Karpas-422 (cell line): ENCODE measurements around the gene STT3A. TPM values are rescaled to one million over a fixed set of nuclear protein-coding genes. Genes with fewer than 3 reads are reported as not detected.

ENCODE experiments used
- DNase-seq: peaks from one replicate; pipeline ENCODE4 v3.0.0-alpha.2; 2015
- H2AFZ ChIP-seq: fragments of 200-600 bp; sonication (generic); 2 replicates; pipeline ENCODE4 v1.6.1; 2014; ENCODE audit warnings: antibody characterized with exemption, low read length, mixed read lengths
- H3K27ac ChIP-seq: fragments of 200-600 bp; sonication (generic); 2 replicates; pipeline ENCODE4 v1.5.1; 2014; ENCODE audit warnings: mild to moderate bottlenecking, low read length, moderate library complexity
- H3K27me3 ChIP-seq: fragments of 200-600 bp; sonication (generic); 2 replicates; pipeline ENCODE4 v1.6.1; 2014; ENCODE audit warnings: low read length, mixed read lengths
- H3K36me3 ChIP-seq: fragments of 200-600 bp; sonication (generic); 2 replicates; pipeline ENCODE4 v1.6.1; 2014; ENCODE audit warnings: low read length, mixed read lengths; ENCODE audit not compliant: insufficient read depth
- H3K4me1 ChIP-seq: fragments of 200-600 bp; sonication (generic); 2 replicates; pipeline ENCODE4 v1.6.1; 2014; ENCODE audit warnings: mild to moderate bottlenecking, low read length, mixed read lengths
- H3K4me2 ChIP-seq: fragments of 200-600 bp; sonication (generic); 2 replicates; pipeline ENCODE4 v1.6.1; 2014; ENCODE audit warnings: low read length, low read depth, mild to moderate bottlenecking; ENCODE audit not compliant: poor library complexity, severe bottlenecking
- H3K4me3 ChIP-seq: fragments of 200-600 bp; sonication (generic); 2 replicates; pipeline ENCODE4 v1.5.1; 2014; ENCODE audit warnings: mild to moderate bottlenecking, antibody characterized with exemption, low read length, mixed read lengths
- H3K79me2 ChIP-seq: fragments of 200-600 bp; sonication (generic); 2 replicates; pipeline ENCODE4 v1.6.1; 2014; ENCODE audit warnings: mild to moderate bottlenecking, low read length, mixed read lengths
- H3K9ac ChIP-seq: fragments of 200-600 bp; sonication (generic); 2 replicates; pipeline ENCODE4 v1.6.0; 2014; ENCODE audit warnings: low read length
- H3K9me2 ChIP-seq: fragments of 200-600 bp; sonication (generic), shearing (Covaris generic); replicated peaks from 2 replicates; pipeline ENCODE4 v1.6.0; 2014; ENCODE audit warnings: mild to moderate bottlenecking, low read length, moderate library complexity; ENCODE audit not compliant: insufficient read depth
- H3K9me3 ChIP-seq: fragments of 300-700, 200-600 bp; sonication (generic); 2 replicates; pipeline ENCODE4 v1.6.1; 2014; ENCODE audit warnings: low read length, mixed read lengths
- H4K20me1 ChIP-seq: fragments of 200-600 bp; sonication (generic); 2 replicates; pipeline ENCODE4 v1.6.1; 2014; ENCODE audit warnings: mild to moderate bottlenecking, antibody characterized with exemption, low read length, low read depth; ENCODE audit not compliant: insufficient read depth
- total RNA-seq: library from RNA; depleted of rRNA; stranded (reverse); fragments of >200 nt; shearing (Covaris generic); gene quantifications from 2 replicates; pipeline ENCODE4 v1.2.3, GENCODE V29; 2014; ENCODE audit warnings: low replicate concordance

STT3A gene
- total RNA-seq, 1 experiment from 2014 or later, result 76.2 TPM

DNA sequence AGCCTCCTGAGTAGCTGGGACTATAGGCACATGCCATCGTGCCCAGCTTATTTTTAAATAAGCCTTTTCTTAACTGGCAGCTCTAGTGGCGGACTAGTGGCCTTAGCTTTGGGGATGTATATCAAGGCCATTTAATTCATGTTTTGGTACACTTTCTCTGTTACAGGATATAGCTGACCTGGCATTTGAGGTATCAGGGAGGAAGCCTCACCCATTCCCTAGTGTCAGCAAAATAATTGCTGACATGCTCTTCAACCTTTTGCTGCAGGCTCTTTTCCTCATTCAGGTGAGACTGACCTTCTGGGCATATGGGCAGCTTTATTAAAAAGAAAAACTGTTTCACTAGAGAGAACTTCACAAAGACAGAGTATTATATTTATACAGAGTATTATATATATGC, 13.9 kb upstream of the STT3A start:
- no peaks in the 10 kb centered on the region for H4K20me1 ChIP-seq
- no peak for DNase-seq

DNA sequence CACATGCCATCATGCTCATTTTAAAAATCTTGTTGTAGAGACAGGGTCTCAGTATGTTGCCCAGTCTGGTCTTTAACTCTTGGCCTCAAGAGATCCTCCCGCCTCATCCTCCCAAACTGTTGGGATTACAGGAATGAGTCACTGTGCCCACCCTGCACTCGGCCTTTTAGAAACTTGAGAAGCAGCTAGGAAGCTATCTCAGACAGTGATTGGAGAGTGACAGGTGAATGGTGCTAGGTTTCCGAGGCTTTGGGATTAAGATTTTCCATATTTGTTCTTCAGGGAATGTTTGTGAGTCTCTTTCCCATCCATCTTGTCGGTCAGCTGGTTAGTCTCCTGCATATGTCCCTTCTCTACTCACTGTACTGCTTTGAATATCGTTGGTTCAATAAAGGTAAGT, 12.8 kb upstream of the STT3A start:
- no peaks in the 10 kb centered on the region for H3K9me3 ChIP-seq
- no peaks in the 10 kb centered on the region for H3K79me2 ChIP-seq
- no peaks in the 10 kb centered on the region for H3K27me3 ChIP-seq
- no peaks in the 10 kb centered on the region for H3K9me2 ChIP-seq
- H3K4me1 ChIP-seq, result no peaks in the 10 kb centered on the region
- H3K36me3 ChIP-seq, result 0 out of 2 replicates have a peak, but pooled peaks cover 3% of the 10 kb centered on the region
- H3K9ac ChIP-seq, result no peak overlapping the region
- H4K20me1 ChIP-seq, result no peaks in the 10 kb centered on the region
- H3K4me3 ChIP-seq, result no peak overlapping the region
- no peak overlapping the region for H2AFZ ChIP-seq
- no peak overlapping the region for H3K4me2 ChIP-seq
- DNase-seq, result no peak
- no peak overlapping the region for H3K27ac ChIP-seq

More for the DNA sequence above, 13.9 kb upstream of the STT3A start:
- Histone ChIP-seq H3K9me3 (no peaks in the 10 kb centered on the region), H3K4me3 (no peak overlapping the region), H3K27ac (no peak overlapping the region), H2AFZ (no peak overlapping the region), H3K9me2 (no peaks in the 10 kb centered on the region), H3K4me1 (no peaks in the 10 kb centered on the region), H3K4me2 (no peak overlapping the region), H3K9ac (no peak overlapping the region), H3K79me2 (no peaks in the 10 kb centered on the region), H3K27me3 (no peaks in the 10 kb centered on the region), H3K36me3 (peaks cover 5% of the 10 kb centered on the region; the same call in 1 of the 2 replicates)

DNA sequence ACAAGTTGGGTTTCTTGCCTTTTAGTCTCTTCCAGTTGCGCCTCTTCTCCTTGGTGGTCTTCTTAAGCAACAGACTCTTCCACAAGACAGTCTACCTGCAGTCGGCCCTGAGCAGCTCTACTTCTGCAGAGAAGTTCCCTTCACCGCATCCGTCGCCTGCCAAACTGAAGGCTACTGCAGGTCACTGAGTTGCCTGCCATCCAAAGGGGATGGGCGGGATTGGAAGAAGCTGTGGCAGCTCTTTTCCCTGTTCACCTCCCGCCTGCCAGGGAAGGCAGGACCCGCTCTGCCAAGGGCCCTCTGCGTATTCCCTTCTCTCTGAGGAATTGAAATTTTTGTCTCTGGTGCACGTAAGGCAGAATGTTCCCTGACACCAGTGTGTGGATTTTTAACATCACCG, 9.2 kb upstream of the STT3A start:
- DNase-seq, result no peak
- H3K36me3 ChIP-seq, result no peaks in the 10 kb centered on the region

GRCh38 chr11:125585487-125585886, 7.2 kb upstream of the STT3A start:
- Histone ChIP-seq H3K9me3 (no peaks in the 10 kb centered on the region), H3K9me2 (no peaks in the 10 kb centered on the region), H3K4me3 (no peak overlapping the region), H3K27ac (no peak overlapping the region), H2AFZ (no peak overlapping the region), H3K4me1 (peaks cover 11% of the 10 kb centered on the region), H3K27me3 (no peaks in the 10 kb centered on the region), H4K20me1 (no peaks in the 10 kb centered on the region), H3K4me2 (no peak overlapping the region), H3K79me2 (no peaks in the 10 kb centered on the region), H3K36me3 (no peaks in the 10 kb centered on the region), H3K9ac (no peak overlapping the region)
- no peak for DNase-seq

More for the DNA sequence above, 9.2 kb upstream of the STT3A start:
- H3K27me3 ChIP-seq, result no peaks in the 10 kb centered on the region
- H3K9ac ChIP-seq, result no peak overlapping the region
- no peak overlapping the region for H2AFZ ChIP-seq
- H3K4me2 ChIP-seq, result no peak overlapping the region
- H3K4me3 ChIP-seq, result no peak overlapping the region
- H3K27ac ChIP-seq, result no peak overlapping the region
- no peaks in the 10 kb centered on the region for H3K9me2 ChIP-seq
- H3K79me2 ChIP-seq, result no peaks in the 10 kb centered on the region
- no peaks in the 10 kb centered on the region for H4K20me1 ChIP-seq
- H3K4me1 ChIP-seq, result peaks cover 6% of the 10 kb centered on the region
- H3K9me3 ChIP-seq, result no peaks in the 10 kb centered on the region

GRCh38 chr11:125586623-125587022, 6.0 kb upstream of the STT3A start:
- Histone ChIP-seq H3K27ac (no peak overlapping the region), H3K9ac (no peak overlapping the region), H3K4me2 (no peak overlapping the region), H4K20me1 (no peaks in the 10 kb centered on the region), H3K4me1 (peaks cover 16% of the 10 kb centered on the region), H3K27me3 (no peaks in the 10 kb centered on the region), H3K4me3 (no peak overlapping the region), H3K36me3 (no peaks in the 10 kb centered on the region), H3K9me2 (no peaks in the 10 kb centered on the region), H3K79me2 (peaks cover 2% of the 10 kb centered on the region; the same call in 1 of the 2 replicates), H2AFZ (no peak overlapping the region), H3K9me3 (no peaks in the 10 kb centered on the region)
- no peak for DNase-seq

GRCh38 chr11:125587480-125587879, 5.2 kb upstream of the STT3A start:
- no peaks in the 10 kb centered on the region for H3K36me3 ChIP-seq
- H3K9me3 ChIP-seq, result no peaks in the 10 kb centered on the region
- H3K79me2 ChIP-seq, result peaks cover 4% of the 10 kb centered on the region; the same call in 1 of the 2 replicates
- no peaks in the 10 kb centered on the region for H3K9me2 ChIP-seq
- H3K4me3 ChIP-seq, result no peak overlapping the region
- H3K4me2 ChIP-seq, result no peak overlapping the region
- no peak for DNase-seq
- no peak overlapping the region for H3K27ac ChIP-seq
- no peaks in the 10 kb centered on the region for H3K27me3 ChIP-seq
- peaks cover 16% of the 10 kb centered on the region for H3K4me1 ChIP-seq
- H2AFZ ChIP-seq, result no peak overlapping the region
- H4K20me1 ChIP-seq, result no peaks in the 10 kb centered on the region
- no peak overlapping the region for H3K9ac ChIP-seq

DNA sequence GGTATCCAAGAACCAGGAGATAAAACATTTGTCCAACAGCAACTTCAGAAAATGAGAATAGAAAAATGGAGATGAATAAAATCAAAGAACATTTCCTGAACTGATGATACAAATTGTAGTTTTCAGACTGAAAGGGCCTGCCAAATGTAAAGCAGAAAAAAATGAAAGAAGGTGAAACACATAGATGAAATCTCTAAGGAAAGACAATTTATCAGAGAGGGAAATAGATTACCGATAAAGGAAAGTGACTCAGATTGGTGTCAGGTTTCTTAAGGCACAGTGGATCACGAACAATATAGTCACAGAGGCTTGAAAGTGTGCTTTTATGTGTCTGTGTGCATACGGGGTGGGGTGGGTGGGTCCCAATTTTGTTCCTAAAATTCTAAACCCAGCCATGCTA, 4.1 kb upstream of the STT3A start:
- no peak overlapping the region for H3K4me2 ChIP-seq
- DNase-seq, result no peak
- H3K79me2 ChIP-seq, result peaks cover 12% of the 10 kb centered on the region
- H2AFZ ChIP-seq, result no peak overlapping the region
- H3K4me1 ChIP-seq, result peaks cover 16% of the 10 kb centered on the region
- H3K36me3 ChIP-seq, result no peaks in the 10 kb centered on the region
- H3K9me3 ChIP-seq, result no peaks in the 10 kb centered on the region
- no peaks in the 10 kb centered on the region for H3K9me2 ChIP-seq
- H4K20me1 ChIP-seq, result no peaks in the 10 kb centered on the region
- no peak overlapping the region for H3K4me3 ChIP-seq
- H3K27me3 ChIP-seq, result no peaks in the 10 kb centered on the region
- H3K27ac ChIP-seq, result no peak overlapping the region
- no peak overlapping the region for H3K9ac ChIP-seq

DNA sequence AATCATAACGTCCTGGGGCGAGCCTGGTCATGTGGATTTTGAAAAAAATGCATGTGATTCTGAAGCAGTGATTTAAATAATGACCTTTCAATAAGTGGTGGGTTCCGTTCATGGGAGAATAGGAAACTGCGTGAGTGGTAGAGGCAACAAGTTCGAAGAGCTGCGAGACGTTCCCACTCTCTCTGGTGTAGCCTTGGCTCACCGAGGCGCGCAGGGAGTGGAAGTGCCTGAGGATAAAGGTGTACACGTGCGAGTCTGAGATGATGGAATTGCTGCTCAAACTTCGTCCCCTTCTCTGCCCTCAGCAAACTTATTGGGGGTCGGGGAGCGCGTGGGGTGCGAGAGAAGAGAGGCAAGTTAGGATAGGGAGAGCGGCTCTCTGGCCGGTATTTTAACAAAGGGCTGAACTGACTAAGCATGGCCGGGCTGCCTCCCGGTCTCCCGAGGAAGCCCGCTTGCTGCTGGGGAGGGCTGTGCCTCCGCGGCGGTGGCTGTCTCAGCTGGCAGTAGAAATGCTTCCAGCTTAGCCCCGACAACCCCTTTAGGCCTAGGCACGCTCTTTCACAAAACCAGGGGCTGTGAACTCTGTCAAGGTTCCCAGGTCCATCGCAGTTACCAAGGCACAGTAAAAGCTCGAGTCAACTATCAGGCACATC, 875 bp upstream of the STT3A start:
- peak overlapping the region; percentile 84 for H3K4me2 ChIP-seq
- peaks cover 44% of the 10 kb centered on the region for H3K79me2 ChIP-seq
- H2AFZ ChIP-seq, result 0 out of 2 replicates have a peak overlapping the region, but pooled peaks have one; percentile 60
- no peaks in the 10 kb centered on the region for H3K9me2 ChIP-seq
- no peaks in the 10 kb centered on the region for H4K20me1 ChIP-seq
- H3K4me1 ChIP-seq, result peaks cover 31% of the 10 kb centered on the region
- 0 out of 2 replicates have a peak overlapping the region, but pooled peaks have one; percentile 40 for H3K27ac ChIP-seq
- peak; percentile 54 for DNase-seq
- H3K27me3 ChIP-seq, result no peaks in the 10 kb centered on the region
- no peaks in the 10 kb centered on the region for H3K9me3 ChIP-seq
- peaks cover 6% of the 10 kb centered on the region; the same call in 1 of the 2 replicates for H3K36me3 ChIP-seq
- peak overlapping the region; percentile 82 for H3K4me3 ChIP-seq
- H3K9ac ChIP-seq, result peak overlapping the region; percentile 87
